ENCODE data around the gene HOPX.
"Not testable (repeated sequence)": the region's sequence is repeated elsewhere in the genome, so short reads cannot be mapped to it uniquely, and the experiment has no call there.

Gene HOPX

DNA sequence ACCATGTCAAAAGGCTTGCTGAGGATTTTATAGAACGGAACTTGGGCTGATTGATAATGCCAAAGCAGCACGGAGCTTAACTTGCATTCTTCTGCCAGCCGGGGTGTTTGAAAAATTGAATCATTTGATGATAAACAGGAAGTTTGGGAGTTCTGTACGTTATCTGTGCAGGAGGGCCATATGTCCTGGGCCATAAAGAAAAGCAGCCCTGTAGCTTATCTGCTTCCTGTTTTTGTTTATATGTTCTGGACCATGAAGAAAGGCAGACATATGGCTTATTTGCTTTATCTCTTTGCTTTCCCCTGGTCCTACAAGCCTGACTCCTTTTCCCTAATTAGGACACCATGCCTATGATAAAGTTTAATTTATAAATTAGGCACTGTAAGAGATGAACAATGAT, 62.4 kb downstream of the HOPX start:
- Histone ChIP-seq H3K9ac (ENCODE audit: low read depth, low read length) (no peak overlapping the region), H3K4me1 (ENCODE audit: insufficient read depth, low read length) (peaks cover 3% of the 10 kb centered on the region; the same call in 1 of the 2 replicates), H3K27ac (ENCODE audit: low read length) (no peak overlapping the region), H3K9me3 (ENCODE audit: insufficient read depth, low read depth, low read length) (peaks cover 5% of the 10 kb centered on the region), H3K36me3 (ENCODE audit: insufficient read depth, low read depth, low read length) (no peaks in the 10 kb centered on the region), H3K4me3 (ENCODE audit: low read length) (no peak overlapping the region), H3K27me3 (ENCODE audit: insufficient read depth, low read length) (no peaks in the 10 kb centered on the region)

DNA sequence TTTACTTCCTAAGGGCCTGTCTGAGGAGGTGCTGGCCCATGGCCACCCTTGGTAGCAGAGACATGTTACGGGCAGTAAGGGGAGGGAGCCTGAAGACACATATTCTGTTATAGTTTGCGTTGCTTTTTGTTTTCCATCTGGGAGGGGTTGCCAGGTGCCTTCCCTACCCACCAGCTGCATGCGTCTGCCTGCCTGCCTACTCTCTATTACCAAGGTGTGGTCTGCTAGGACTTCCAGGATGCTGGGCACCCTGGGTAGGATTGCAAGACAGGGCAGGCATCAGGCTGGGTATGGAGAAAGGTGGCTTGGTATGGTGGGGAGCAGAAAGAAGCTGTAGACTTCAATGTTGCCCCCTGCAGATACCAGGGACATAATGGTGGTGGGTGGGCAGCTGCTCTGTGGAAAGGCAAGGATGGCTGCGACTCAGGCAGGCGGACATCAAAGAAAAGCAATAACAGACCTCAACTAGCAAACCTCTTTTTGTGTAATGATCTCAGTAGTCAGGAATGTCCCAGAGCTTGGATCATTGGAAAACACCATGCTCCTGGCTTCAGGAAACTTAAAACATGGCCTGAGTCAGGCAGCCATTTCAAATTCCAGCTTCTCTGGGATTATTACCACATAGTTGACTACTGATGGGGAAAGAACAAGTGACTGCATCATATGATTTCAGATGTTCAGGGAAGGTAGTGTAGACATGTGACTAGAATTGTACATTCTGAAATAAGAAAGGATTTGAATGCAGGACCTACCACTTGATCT, 67.8 kb downstream of the HOPX start:
- Histone ChIP-seq H3K36me3 (ENCODE audit: insufficient read depth, low read depth, low read length) (no peaks in the 10 kb centered on the region), H3K9ac (ENCODE audit: low read depth, low read length) (no peak overlapping the region), H3K9me3 (ENCODE audit: insufficient read depth, low read depth, low read length) (no peaks in the 10 kb centered on the region), H3K4me3 (ENCODE audit: low read length) (no peak overlapping the region), H3K27ac (ENCODE audit: low read length) (no peak overlapping the region), H3K27me3 (ENCODE audit: insufficient read depth, low read length) (peaks cover 11% of the 10 kb centered on the region; the same call in 1 of the 2 replicates), H3K4me1 (ENCODE audit: insufficient read depth, low read length) (peaks cover 3% of the 10 kb centered on the region; the same call in 1 of the 2 replicates)

DNA sequence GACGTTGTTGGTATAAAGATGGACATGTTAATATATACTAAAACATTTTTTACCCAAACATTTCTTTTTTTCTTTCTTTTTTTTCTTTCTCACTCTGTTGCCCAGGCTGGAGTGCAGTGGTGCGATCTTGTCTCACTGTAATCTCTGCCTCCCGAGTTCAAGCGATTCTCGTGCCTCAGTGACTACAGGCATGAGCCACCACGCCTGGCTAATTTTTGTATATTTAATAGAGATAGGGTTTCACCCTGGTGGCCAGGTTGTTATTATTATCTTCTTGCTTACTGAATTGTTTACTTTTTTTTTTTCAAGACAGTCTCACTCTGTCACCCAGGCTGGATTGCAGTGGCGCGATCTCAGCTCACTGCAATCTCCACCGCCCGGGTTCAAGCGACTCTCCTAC, 68.8 kb downstream of the HOPX start:
- Histone ChIP-seq H3K4me1 (ENCODE audit: insufficient read depth, low read length) (peaks cover 3% of the 10 kb centered on the region; the same call in 1 of the 2 replicates), H3K27me3 (ENCODE audit: insufficient read depth, low read length) (peaks cover 21% of the 10 kb centered on the region), H3K9ac (ENCODE audit: low read depth, low read length) (no peak overlapping the region), H3K36me3 (ENCODE audit: insufficient read depth, low read depth, low read length) (no peaks in the 10 kb centered on the region), H3K9me3 (ENCODE audit: insufficient read depth, low read depth, low read length) (no peaks in the 10 kb centered on the region), H3K4me3 (ENCODE audit: low read length) (no peak overlapping the region), H3K27ac (ENCODE audit: low read length) (no peak overlapping the region)

DNA sequence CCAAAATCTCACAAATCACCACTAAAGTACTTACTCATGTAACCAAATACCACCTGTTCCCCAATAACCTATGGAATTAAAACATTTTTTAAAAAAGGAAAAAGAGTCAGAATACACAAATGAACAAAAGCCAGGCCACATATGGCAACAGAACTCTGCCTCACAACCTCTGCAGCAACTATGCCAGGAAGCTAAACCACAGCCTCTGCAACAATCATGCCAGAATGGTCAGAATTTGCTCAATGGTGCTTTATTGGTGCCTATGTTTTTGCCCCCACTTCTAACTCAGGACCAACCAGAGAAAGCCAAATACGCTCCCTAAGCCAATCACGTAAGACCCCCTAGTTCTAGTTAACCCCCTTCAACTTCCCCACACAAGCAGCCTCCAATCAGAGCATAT, 69.6 kb downstream of the HOPX start:
- Histone ChIP-seq H3K27me3 (ENCODE audit: insufficient read depth, low read length) (peaks cover 29% of the 10 kb centered on the region), H3K36me3 (ENCODE audit: insufficient read depth, low read depth, low read length) (no peaks in the 10 kb centered on the region), H3K27ac (ENCODE audit: low read length) (no peak overlapping the region), H3K9ac (ENCODE audit: low read depth, low read length) (no peak overlapping the region), H3K4me3 (ENCODE audit: low read length) (no peak overlapping the region), H3K9me3 (ENCODE audit: insufficient read depth, low read depth, low read length) (no peaks in the 10 kb centered on the region), H3K4me1 (ENCODE audit: insufficient read depth, low read length) (peaks cover 8% of the 10 kb centered on the region)

DNA sequence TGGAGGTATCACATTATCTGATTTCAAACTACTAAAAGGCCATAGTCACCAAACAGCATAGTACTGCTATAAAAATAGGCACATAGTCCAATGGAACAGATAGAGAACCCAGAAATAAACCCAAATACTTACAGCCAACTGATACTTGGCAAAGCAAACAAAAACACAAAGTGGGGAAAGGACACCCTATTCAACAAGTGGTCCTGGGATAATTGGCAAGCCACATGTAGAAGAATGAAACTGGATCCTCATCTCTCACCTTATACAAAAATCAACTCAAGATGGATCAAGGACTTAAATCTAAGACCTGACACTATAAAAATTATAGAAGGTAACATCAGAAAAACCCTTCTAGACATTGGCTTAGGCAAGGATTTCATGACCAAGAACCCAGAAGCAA, 70.9 kb downstream of the HOPX start:
- H3K9me3 ChIP-seq (ENCODE audit: insufficient read depth, low read depth, low read length); H3K9ac ChIP-seq (ENCODE audit: low read depth, low read length); H3K36me3 ChIP-seq (ENCODE audit: insufficient read depth, low read depth, low read length); H3K4me3 ChIP-seq (ENCODE audit: low read length); H3K27ac ChIP-seq (ENCODE audit: low read length): not testable (repeated sequence)
- Histone ChIP-seq H3K27me3 (ENCODE audit: insufficient read depth, low read length) (peaks cover 39% of the 10 kb centered on the region), H3K4me1 (ENCODE audit: insufficient read depth, low read length) (peaks cover 16% of the 10 kb centered on the region)

DNA sequence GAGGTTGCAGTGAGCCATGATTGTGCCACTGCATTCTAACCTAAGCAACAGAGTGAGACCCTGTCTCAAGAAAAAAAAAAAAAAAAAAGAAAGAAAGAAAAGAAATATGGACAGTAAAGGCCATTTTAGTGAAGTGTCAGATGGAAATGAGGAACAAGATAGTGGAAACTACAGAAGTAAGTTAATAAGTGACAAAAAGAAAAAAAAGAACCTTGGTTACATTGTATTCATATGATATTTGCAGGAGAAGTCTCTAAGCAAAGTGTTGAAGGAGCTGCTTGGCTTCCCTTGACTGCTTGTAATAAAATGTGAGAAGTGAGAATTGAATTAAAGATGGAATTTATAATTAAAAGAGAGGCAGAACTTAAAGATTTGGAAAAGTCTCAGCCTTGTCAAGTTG, 73.2 kb downstream of the HOPX start:
- Histone ChIP-seq H3K27me3 (ENCODE audit: insufficient read depth, low read length) (peaks cover 61% of the 10 kb centered on the region), H3K27ac (ENCODE audit: low read length) (no peak overlapping the region), H3K9ac (ENCODE audit: low read depth, low read length) (no peak overlapping the region), H3K9me3 (ENCODE audit: insufficient read depth, low read depth, low read length) (no peaks in the 10 kb centered on the region), H3K36me3 (ENCODE audit: insufficient read depth, low read depth, low read length) (no peaks in the 10 kb centered on the region), H3K4me3 (ENCODE audit: low read length) (no peak overlapping the region), H3K4me1 (ENCODE audit: insufficient read depth, low read length) (peaks cover 23% of the 10 kb centered on the region)

DNA sequence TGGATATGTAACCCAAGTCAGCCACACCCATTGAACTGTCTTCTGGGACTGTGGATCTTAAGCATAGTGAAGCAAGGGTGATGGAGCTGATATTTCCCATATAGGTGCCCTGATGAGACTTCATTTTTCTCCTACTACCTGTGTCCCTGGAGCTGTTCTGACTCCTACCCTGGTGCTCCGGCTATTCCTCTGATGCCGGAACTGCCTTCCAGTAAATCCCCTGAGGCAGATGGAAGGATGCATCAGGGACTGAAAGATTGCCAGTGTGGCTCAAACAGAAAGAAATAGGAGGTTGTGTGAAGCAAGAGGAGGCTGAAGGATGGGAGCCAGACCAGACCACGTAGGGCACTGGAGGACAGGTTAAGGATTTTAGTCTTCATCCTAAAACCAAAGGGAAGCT, 74.7 kb downstream of the HOPX start:
- H3K4me3 ChIP-seq (ENCODE audit: low read length), result peak overlapping the region; percentile 53
- H3K27ac ChIP-seq (ENCODE audit: low read length), result no peak overlapping the region
- peaks cover 65% of the 10 kb centered on the region for H3K27me3 ChIP-seq (ENCODE audit: insufficient read depth, low read length)
- H3K9ac ChIP-seq (ENCODE audit: low read depth, low read length), result no peak overlapping the region
- no peaks in the 10 kb centered on the region for H3K9me3 ChIP-seq (ENCODE audit: insufficient read depth, low read depth, low read length)
- H3K4me1 ChIP-seq (ENCODE audit: insufficient read depth, low read length), result peaks cover 20% of the 10 kb centered on the region
- no peaks in the 10 kb centered on the region for H3K36me3 ChIP-seq (ENCODE audit: insufficient read depth, low read depth, low read length)

DNA sequence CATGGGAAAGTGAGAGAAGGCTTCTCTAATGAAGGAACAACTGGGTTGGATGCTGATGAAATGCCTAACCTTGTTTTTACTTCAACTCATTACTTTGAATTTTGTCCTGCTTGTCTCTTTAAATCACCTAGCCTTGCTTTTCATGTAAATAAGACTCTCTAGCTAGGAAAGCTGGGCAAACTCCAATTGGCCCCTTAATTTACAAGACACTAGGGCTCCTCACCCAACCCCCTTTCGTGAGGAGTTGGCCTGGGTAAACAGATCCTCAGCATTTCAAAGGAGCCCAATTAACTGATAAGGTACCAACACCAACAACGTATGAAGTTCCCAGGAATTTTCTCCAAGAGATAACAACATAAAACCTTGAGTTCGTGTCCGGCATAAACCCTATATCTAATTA, 75.6 kb downstream of the HOPX start:
- H3K36me3 ChIP-seq (ENCODE audit: insufficient read depth, low read depth, low read length); H3K9ac ChIP-seq (ENCODE audit: low read depth, low read length); H3K9me3 ChIP-seq (ENCODE audit: insufficient read depth, low read depth, low read length); H3K27ac ChIP-seq (ENCODE audit: low read length): not testable (repeated sequence)
- H3K4me1 ChIP-seq (ENCODE audit: insufficient read depth, low read length), result peaks cover 20% of the 10 kb centered on the region
- H3K4me3 ChIP-seq (ENCODE audit: low read length), result peak overlapping the region; percentile 54
- peaks cover 61% of the 10 kb centered on the region for H3K27me3 ChIP-seq (ENCODE audit: insufficient read depth, low read length)

DNA sequence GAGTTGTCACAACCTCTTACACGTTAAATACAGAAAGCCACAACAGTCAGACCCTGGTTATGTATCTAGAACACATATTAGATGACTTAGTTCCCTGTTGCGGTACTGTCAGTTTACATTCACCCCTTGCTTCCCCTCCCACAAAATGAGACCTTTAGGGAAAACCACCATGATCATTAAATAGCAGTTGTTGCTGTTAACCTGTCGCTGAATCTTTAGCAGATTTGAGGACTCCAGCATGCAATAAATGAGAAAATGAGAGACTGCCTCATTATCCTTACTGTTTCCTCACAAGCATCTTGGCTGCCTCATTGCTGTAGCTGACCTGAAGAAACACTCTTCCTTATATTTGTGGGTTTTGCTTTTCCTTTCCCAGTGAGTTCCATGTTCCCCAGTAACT, 77.8 kb downstream of the HOPX start:
- H3K27me3 ChIP-seq (ENCODE audit: insufficient read depth, low read length), result peaks cover 56% of the 10 kb centered on the region

More for the DNA sequence above, 77.8 kb downstream of the HOPX start:
- Histone ChIP-seq H3K4me1 (ENCODE audit: insufficient read depth, low read length) (peaks cover 20% of the 10 kb centered on the region), H3K9me3 (ENCODE audit: insufficient read depth, low read depth, low read length) (no peaks in the 10 kb centered on the region; the same call in 1 of the 2 replicates), H3K9ac (ENCODE audit: low read depth, low read length) (no peak overlapping the region), H3K36me3 (ENCODE audit: insufficient read depth, low read depth, low read length) (no peaks in the 10 kb centered on the region), H3K27ac (ENCODE audit: low read length) (no peak overlapping the region), H3K4me3 (ENCODE audit: low read length) (no peak overlapping the region)

Data from iPS-20b (cell line).